ENCODE data around the gene NEU3. TPM values are rescaled to one million over a fixed set of nuclear protein-coding genes. Genes with fewer than 3 reads are reported as not detected.

Gene NEU3
- total RNA-seq, 2 experiments from 2014 or later: 13.6 to 17.3 TPM

DNA sequence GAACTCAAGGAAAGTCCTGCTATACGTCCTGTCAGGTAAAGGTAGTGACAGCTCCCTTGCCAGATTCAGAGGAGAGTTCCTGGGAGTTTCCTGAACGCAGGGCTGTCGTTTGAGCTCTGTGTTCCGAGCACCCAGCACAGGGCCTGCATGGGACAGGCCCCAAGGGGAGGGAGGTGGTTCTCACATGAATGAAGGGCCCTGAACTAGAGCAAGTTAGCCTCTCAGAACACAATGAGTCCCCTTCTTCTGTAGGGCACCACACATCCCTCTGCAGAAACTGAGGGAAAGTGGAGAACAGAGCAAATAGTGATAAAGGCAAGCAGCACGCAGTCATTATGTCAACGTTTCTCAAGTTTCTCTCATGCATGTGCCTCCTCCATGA, 35.3 kb downstream of the NEU3 start:
- DNase-seq (no peak), ATAC-seq (ENCODE audit: low read depth) (no peak)
- H3K4me3 Mint-ChIP-seq: no peak overlapping the region
- no peaks in the 10 kb centered on the region for H3K4me1 Mint-ChIP-seq
- no peaks in the 10 kb centered on the region for H3K27me3 Mint-ChIP-seq
- POLR2A ChIA-PET: no interaction called here
- H3K36me3 Mint-ChIP-seq: no peaks in the 10 kb centered on the region
- no peak overlapping the region for H3K27ac Mint-ChIP-seq
- H3K9me3 Mint-ChIP-seq: no peaks in the 10 kb centered on the region

DNA sequence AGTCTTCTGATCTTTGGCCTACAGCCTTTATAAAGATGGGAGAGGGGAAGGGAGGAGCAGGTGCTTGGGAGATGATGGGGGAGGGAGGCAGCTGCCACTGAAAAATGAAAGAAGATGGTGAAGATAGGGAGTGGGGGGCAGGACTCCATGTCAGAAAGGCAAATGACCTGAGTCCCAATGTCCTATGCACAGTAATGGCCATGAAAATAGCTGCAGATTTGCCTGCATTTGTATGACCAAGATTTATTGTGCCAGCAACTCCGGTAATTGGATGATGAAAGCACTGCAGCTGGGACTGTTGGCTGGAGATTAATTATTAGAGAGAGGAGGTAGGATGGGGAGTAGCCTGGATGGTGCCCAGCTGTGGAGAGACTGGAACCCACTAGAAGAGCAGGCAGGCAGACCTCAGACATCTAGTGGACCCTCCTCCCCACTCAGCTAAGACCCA, 36.1 kb downstream of the NEU3 start:
- Mint-ChIP-seq H3K27ac (no peak overlapping the region), H3K27me3 (no peaks in the 10 kb centered on the region)

DNA sequence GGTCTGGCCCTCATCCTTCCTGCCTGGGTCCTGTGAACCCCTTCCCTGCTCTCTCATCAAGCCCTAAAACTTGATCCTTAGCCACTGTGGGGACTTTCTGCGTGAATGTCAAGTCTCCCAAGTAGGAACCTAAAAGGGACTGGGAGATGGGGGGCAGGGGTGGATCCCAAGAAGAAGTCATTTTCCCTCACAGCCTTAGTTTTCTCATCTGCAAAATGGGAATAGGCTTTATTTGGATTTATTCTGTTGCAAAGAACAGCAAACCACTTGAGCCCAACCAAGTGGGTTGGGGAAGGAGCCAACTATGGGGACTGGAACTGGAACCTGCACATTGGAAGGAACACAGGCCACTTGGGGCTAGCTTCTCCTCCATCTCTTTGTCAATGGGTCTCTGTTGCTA, 36.8 kb downstream of the NEU3 start:
- no peaks in the 10 kb centered on the region for H3K4me1 Mint-ChIP-seq
- no peak overlapping the region for H3K4me3 Mint-ChIP-seq
- POLR2A ChIA-PET: no interaction called here
- DNase-seq: no peak
- no peak overlapping the region for H3K27ac Mint-ChIP-seq
- H3K27me3 Mint-ChIP-seq: no peaks in the 10 kb centered on the region
- no peak for ATAC-seq (ENCODE audit: low read depth)
- H3K9me3 Mint-ChIP-seq: no peaks in the 10 kb centered on the region
- no peaks in the 10 kb centered on the region for H3K36me3 Mint-ChIP-seq

More for the DNA sequence above, 36.1 kb downstream of the NEU3 start:
- Mint-ChIP-seq H3K4me3 (no peak overlapping the region), H3K9me3 (no peaks in the 10 kb centered on the region), H3K36me3 (no peaks in the 10 kb centered on the region), H3K4me1 (no peaks in the 10 kb centered on the region)
- DNase-seq (no peak), ATAC-seq (ENCODE audit: low read depth) (no peak)
- POLR2A ChIA-PET: no interaction called here

DNA sequence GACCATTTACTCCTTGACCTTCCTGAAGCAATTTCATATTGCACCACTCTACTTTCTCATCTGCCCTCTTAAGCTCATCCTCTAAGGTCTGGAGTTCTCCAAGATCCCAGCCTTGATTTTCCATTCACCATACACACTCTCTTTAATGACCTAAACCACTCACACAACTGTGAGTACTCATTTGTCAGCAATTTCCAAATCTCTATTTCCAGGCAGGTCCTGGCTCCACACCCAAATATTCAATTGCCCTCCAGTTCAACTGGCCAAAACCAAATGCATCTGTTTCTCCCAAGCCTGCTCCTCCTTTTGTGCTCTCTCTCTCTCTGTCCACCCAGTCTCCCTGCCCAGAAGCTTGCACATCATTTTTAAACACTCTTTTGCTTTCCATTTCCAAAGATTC, 39.6 kb downstream of the NEU3 start:
- H3K36me3 Mint-ChIP-seq: no peaks in the 10 kb centered on the region
- no peak for DNase-seq
- no peak for ATAC-seq (ENCODE audit: low read depth)
- H3K27me3 Mint-ChIP-seq: no peaks in the 10 kb centered on the region
- H3K4me3 Mint-ChIP-seq: no peak overlapping the region
- no peaks in the 10 kb centered on the region for H3K9me3 Mint-ChIP-seq
- POLR2A ChIA-PET: no interaction called here
- no peak overlapping the region for H3K27ac Mint-ChIP-seq
- H3K4me1 Mint-ChIP-seq: peaks cover 4% of the 10 kb centered on the region

DNA sequence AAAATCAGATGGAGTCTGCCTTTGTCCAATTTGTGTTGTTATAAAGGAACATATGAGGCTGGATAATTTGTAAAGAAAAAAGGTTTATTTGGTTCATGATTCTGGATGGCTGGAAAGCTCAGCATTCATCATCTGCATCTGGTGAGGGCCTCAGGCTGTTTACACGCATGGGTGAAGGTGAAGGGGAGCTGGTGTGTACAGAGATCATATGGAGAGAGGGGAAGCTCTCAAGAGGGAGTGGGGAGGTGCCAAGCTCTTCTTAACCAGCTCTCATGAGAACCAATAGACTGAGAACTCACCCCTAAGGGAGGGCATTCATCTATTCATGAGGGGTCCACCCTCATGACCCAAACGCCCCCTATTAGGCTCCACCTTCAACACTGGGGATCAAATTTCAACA, 40.0 kb downstream of the NEU3 start:
- no peaks in the 10 kb centered on the region for H3K36me3 Mint-ChIP-seq
- H3K4me3 Mint-ChIP-seq: no peak overlapping the region
- DNase-seq (no peak), ATAC-seq (ENCODE audit: low read depth) (no peak)
- H3K9me3 Mint-ChIP-seq: no peaks in the 10 kb centered on the region
- H3K4me1 Mint-ChIP-seq: peaks cover 4% of the 10 kb centered on the region
- no peak overlapping the region for H3K27ac Mint-ChIP-seq
- POLR2A ChIA-PET: no interaction called here
- H3K27me3 Mint-ChIP-seq: no peaks in the 10 kb centered on the region

DNA sequence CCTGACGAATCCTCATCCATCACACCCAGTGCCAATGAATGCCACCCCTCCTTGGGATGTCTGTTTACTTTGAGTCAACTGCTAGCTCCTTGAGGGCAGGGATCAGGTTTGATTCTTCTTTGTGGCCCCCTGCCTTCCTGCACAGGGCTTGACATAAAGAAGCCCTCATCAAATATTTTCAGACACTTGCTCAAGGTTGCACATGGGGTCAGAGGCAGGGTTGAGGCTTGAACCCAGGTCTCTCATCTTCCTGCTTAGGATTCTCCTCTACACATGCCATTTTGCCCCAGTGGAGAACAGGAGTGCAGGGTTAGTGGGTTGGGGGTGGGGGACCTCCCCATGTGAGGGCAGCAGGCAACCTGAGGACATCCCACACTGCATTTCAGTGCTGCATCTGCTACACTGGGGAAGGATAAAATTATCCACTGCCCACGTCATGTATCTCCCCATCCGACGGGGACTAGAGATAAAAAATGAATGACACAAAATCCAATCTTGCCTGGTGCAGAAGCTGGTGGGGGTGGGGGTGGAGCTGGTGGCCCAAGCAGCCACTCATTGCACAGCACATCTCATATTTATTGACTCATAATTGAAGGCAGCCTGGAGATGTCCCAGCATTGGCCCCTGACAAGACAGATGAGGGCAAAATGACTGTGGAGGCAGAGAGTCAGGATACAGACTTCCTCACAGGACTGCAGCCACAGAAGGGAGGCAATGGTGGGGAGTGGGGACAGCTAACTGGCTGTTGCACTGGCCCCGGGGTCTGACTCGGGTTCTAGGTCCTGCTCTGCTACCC, 41.3 kb downstream of the NEU3 start:
- Mint-ChIP-seq H3K36me3 (no peaks in the 10 kb centered on the region), H3K4me3 (no peak overlapping the region), H3K9me3 (no peaks in the 10 kb centered on the region), H3K4me1 (peaks cover 4% of the 10 kb centered on the region), H3K27ac (no peak overlapping the region), H3K27me3 (no peaks in the 10 kb centered on the region)
- POLR2A ChIA-PET: no interaction called here
- DNase-seq: no peak
- no peak for ATAC-seq (ENCODE audit: low read depth)

DNA sequence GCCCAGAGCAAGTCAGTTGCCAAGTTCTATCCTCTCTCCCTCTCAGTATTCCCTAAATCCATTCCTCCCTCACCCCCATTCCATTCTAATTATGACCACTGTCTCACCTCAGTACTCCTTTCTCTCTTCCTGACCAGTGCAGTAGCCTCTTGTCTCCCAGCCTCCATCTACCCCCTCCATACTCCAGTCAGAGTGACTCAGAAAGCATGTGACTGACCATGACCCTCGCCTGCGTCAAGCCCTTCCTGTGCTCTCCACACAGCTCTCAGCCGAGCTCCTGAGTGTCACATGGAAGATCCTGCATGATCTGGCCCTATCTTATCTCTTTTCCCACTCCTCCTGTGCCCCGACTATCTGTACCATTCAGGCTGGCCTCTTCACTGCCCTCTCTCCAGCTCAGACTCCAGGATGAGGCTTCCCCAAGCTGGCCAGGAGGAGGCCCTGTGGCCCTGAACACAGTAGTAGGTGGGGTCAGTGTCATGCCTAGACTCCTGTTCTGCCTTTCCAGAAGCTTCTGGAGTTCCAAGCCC, 42.6 kb downstream of the NEU3 start:
- Mint-ChIP-seq H3K4me1 (peaks cover 4% of the 10 kb centered on the region), H3K4me3 (no peak overlapping the region), H3K9me3 (no peaks in the 10 kb centered on the region), H3K27me3 (no peaks in the 10 kb centered on the region), H3K36me3 (no peaks in the 10 kb centered on the region), H3K27ac (no peak overlapping the region)
- POLR2A ChIA-PET: interaction anchor here (1.3 kb wide), 1 partner anchor 42 kb away, joined by 4 read pairs; the partner anchor contains the start of gene NEU3
- DNase-seq (no peak), ATAC-seq (ENCODE audit: low read depth) (no peak)

DNA sequence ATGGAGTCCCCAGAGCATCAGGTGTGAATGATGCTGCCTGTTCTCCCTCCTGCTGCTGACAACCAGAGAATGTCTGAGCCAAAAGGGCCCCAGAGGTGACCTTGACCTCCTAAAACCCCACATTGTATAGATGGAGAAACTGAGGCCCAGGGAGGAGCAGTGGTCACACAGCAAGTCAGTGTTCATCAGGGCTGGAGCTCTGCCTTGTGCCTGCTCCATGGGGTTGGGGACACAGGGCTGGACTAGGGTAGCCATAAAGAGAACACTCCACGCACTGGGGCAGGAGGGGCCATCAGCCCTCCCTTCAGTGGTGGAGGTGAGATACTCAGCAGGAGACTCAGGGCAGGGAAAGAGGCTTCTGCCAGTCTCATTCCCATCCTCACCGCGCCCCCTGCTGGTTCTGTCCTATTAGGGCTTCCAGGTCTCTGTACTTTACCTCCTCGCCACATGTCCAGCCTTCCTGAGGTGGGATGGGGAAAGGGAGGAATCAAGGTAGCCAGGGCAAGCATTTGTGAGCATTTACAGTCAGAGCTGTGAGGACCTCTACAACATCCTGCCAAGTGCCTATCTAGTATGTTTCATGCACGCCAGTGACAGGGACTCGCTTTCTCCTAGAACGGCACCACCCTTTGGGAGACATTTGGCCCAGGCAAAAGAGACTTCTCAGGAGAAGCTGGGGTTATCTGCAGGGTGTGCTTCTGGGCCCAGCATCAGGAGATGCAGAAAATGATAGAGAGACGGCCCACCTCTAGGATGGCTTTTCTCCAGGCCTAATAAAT, 43.2 kb downstream of the NEU3 start:
- Mint-ChIP-seq H3K36me3 (no peaks in the 10 kb centered on the region), H3K4me1 (peaks cover 4% of the 10 kb centered on the region), H3K27me3 (no peaks in the 10 kb centered on the region), H3K9me3 (no peaks in the 10 kb centered on the region), H3K4me3 (no peak overlapping the region), H3K27ac (no peak overlapping the region)
- POLR2A ChIA-PET: interaction anchor here (1.3 kb wide), 1 partner anchor 43 kb away, joined by 4 read pairs; the partner anchor contains the start of gene NEU3
- peak; percentile 72 for DNase-seq
- peak; percentile 45 for ATAC-seq (ENCODE audit: low read depth)

DNA sequence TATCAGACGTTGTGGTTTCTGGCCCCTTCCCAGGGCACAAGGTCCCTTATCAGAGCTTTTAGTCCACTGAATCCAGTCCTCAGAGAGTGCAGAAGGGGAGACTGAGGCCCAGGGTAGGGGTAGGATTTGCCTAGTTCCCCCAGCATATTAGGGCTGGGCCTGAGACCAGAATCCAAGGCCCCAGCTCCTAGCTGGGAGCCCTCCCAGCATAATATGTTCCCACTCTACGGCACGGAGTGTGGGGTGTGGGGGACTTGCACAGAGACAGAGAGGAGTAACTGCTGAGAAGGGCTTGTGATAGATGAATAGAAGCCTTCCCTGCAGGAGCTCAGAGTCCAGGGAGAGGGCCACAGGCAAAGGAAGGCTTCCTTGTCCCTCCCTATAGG, 43.8 kb downstream of the NEU3 start:
- Mint-ChIP-seq H3K4me1 (peaks cover 4% of the 10 kb centered on the region), H3K36me3 (no peaks in the 10 kb centered on the region), H3K4me3 (no peak overlapping the region), H3K27ac (no peak overlapping the region), H3K9me3 (no peaks in the 10 kb centered on the region), H3K27me3 (no peaks in the 10 kb centered on the region)
- ATAC-seq (ENCODE audit: low read depth) (no peak), DNase-seq (no peak)
- POLR2A ChIA-PET: interaction anchor here (1.3 kb wide), 1 partner anchor 44 kb away, joined by 4 read pairs; the partner anchor contains the start of gene NEU3

DNA sequence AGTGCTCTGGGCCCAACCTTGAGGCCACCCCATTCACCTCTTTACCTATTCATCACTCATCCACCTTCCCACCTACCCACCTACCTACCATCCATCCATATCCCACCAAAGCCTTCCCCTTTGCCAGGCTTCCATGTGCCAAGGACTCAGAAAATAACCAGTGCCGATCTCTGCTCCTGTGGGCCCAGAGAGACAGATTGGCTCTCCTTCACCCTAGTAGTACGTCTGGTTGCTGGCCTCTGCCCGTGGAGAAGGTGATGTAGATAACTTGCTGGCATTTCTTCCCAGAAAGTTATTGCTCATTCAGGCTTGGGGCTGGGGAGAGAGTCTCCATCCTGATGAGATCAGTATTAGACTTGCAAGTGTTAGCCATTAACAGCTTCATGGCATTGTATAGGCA, 45.2 kb downstream of the NEU3 start:
- ATAC-seq (ENCODE audit: low read depth) (no peak), DNase-seq (no peak)
- no peak overlapping the region for H3K27ac Mint-ChIP-seq
- POLR2A ChIA-PET: no interaction called here
- H3K4me3 Mint-ChIP-seq: no peak overlapping the region
- H3K36me3 Mint-ChIP-seq: no peaks in the 10 kb centered on the region
- H3K4me1 Mint-ChIP-seq: peaks cover 4% of the 10 kb centered on the region
- H3K27me3 Mint-ChIP-seq: no peaks in the 10 kb centered on the region
- no peaks in the 10 kb centered on the region for H3K9me3 Mint-ChIP-seq

DNA sequence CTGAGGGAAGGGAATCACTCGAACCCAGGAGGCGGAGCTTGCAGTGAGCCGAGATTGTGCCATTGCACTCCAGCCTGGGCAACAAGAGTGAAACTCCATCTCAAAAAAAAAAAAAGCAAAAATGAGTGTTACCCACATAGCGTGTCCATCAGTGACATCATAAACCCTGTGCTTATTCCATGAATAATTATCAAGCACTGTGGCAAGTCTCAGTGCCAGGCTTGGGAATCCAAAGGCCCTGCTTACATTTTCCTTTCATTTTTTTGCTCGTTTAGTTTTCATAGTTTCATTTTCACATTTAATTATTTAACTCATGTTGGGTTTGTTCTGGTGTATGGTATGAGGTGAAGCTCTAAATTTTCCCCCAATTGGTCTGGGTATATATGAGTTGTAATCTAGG, 46.5 kb downstream of the NEU3 start:
- Mint-ChIP-seq H3K4me1 (peaks cover 4% of the 10 kb centered on the region), H3K9me3 (no peaks in the 10 kb centered on the region), H3K27ac (no peak overlapping the region), H3K4me3 (no peak overlapping the region), H3K27me3 (no peaks in the 10 kb centered on the region), H3K36me3 (no peaks in the 10 kb centered on the region)
- POLR2A ChIA-PET: no interaction called here
- DNase-seq (no peak), ATAC-seq (ENCODE audit: low read depth) (no peak)

DNA sequence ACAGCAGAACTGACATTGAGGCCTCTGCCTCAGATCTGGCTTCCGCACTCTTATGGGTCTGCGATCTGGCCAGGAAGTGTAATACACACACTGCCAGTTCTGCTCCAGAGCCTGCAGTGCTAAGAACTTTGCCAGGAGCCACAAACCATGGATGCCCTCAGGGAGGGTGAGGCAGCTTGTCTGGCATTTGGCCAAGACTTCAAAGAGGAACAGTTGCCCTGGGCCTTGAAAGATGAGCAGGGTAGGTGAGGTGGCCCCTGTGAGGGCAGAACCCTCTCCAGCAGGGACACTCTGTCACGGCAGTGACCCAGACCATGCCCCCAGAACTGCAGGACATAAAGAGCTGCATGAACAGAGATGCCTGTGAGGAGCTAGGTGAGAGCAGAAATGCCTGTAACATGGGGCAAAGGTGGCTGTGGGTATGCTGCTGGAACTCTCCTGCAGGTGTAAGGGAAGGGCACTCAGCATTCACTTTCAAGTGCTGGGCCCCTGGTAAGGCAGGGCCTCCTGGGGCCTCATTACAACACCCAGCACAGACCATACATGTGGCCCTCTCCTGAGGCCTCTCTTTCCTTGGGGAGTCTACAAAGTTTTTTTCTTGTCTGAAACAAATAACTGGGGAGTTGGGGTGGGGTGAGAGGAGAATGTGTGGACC, 47.3 kb downstream of the NEU3 start:
- POLR2A ChIA-PET: no interaction called here

DNA sequence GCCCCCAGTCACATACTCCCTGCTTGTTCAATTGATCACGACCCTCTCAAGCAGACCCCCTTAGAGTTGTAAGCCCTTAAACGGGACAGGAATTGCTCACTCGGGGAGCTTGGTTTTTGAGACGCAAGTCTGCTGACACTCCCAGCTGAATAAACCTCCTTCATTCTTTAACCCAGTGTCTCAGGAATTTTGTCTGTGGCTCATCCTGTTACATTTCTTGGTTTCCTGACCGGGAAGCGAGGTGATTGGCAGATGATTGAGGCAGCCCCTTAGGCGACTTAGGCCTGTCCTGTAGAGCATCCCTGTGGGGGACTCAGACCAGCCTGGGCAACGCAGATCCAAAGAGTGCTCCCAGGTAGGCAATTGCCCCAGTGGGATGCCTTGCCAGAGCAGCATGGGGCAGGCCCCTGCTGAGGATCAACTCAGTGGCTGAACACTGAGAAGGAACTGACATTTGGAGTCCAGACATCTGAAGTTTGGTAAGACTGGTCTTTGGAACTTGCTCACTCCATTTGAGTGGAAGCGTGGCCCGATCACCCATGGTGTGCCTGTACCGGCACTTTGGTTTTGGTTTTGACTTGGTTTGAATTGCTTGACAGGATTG, 51.5 kb downstream of the NEU3 start:
- no peak overlapping the region for H3K27ac Mint-ChIP-seq
- POLR2A ChIA-PET: no interaction called here
- DNase-seq (no peak), ATAC-seq (ENCODE audit: low read depth) (no peak)
- H3K36me3 Mint-ChIP-seq: peaks cover 2% of the 10 kb centered on the region
- no peaks in the 10 kb centered on the region for H3K4me1 Mint-ChIP-seq
- peaks cover 2% of the 10 kb centered on the region for H3K9me3 Mint-ChIP-seq
- H3K4me3 Mint-ChIP-seq: no peak overlapping the region
- H3K27me3 Mint-ChIP-seq: peaks cover 17% of the 10 kb centered on the region

More for the DNA sequence above, 47.3 kb downstream of the NEU3 start:
- Mint-ChIP-seq H3K4me3 (no peak overlapping the region), H3K36me3 (peaks cover 2% of the 10 kb centered on the region), H3K4me1 (peaks cover 3% of the 10 kb centered on the region), H3K27ac (no peak overlapping the region), H3K9me3 (peaks cover 2% of the 10 kb centered on the region), H3K27me3 (no peaks in the 10 kb centered on the region)
- DNase-seq: no peak
- ATAC-seq (ENCODE audit: low read depth): no peak

Data from activated naive CD8-positive, alpha-beta T cell treated with anti-CD3 and anti-CD28 coated beads, Interleukin-2, amount 10 ng/mL, durations not matched to agents 7 days and 5 days (primary cell).